ENCODE data around the gene STX10.

STX10 gene

DNA sequence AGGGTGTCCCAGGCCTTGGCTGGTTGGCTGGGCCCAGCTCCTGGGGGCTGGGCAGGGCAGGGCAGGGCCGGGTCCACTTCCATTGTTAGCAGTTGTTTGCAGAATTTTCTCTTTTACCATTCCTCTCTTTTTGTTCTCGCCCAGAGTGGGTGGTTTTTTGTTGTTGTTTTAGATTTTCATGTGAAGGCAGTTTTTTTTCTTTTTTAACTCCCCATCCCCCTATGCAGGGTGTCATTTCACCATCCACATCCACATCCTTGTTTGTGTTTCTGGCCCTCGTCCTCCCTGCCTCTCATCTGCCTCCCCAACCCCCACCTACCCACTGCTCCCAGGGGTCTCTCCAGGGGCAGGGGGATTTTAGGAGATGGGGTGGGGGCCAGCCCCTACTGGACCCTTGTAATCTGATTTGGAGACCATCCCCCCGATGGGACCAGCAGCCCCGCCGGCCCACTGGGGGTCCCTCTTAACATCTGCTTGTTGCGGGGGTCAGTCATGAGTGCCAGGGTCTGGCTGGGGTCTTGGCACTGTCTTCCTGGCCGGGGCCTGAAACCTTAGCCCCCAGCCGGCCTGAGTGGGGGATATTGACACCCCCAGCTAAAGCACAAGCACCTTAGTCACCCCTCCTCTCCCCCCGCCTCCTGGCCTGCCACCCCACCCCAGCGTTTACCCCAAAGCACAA, 10.4 kb downstream of the STX10 start:
- no peak for DNase-seq (ENCODE audit: low read depth)

GRCh38 chr19:13138916-13139198, 11.3 kb downstream of the STX10 start:
- DNase-seq (ENCODE audit: low read depth) = no peak

- no peak for DNase-seq (ENCODE audit: low read depth)
Observed at GRCh38 chr19:13138171-13138915, 11.8 kb downstream of the STX10 start.

GRCh38 chr19:13137290-13137794, 12.8 kb downstream of the STX10 start:
- DNase-seq (ENCODE audit: low read depth) = no peak

- no peak for DNase-seq (ENCODE audit: low read depth)
Observed at GRCh38 chr19:13135068-13136062, 14.8 kb downstream of the STX10 start.

DNA sequence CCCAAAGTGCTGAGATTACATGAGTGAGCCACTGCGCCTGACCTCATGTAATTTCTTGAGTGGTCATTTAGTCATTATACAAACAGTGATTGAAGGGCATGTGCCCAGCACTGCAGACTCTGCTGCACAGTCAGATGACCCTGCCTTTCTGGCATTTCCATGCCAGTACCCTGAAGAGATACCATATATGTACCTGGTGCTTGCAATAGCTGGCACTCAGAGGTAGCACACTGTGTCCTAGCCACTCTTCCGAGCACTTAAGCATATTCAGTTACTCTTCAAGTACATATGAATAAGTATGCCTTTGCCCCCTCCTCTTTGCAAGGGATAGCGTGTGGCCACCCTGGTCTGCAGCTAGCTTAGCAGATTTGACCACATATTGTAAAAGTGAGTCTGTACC, 15.5 kb downstream of the STX10 start:
- DNase-seq (ENCODE audit: low read depth) = no peak

DNA sequence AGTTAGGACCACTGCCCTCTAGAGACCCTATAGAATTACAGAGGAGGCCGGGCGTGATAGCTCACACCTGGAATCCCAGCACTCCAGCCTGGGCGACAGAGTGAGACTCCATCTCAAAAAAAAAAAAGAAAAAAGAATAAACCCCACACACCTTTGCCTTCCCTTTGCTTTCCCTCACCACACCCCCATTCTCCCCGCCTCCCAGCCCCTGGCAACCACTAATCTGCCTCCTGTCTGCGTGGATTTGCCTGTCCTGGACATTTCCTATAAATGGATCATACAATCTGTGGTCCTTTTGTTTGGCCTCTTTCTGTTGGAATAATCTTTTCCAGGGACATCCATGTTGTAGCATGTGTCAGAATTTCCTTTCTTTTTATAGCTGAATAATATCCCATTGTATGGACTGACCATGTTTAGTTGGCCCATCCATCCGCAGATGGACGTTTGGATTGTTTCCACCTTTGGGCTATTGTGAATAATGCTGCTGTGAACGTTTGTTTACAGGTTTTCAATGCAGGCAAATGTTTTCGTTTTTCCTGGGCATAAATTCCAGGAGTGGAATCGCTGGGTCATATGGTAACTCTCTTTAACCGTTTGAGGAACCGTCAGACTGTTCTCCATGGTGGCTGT, 16.8 kb downstream of the STX10 start:
- no peak for DNase-seq (ENCODE audit: low read depth)

DNA sequence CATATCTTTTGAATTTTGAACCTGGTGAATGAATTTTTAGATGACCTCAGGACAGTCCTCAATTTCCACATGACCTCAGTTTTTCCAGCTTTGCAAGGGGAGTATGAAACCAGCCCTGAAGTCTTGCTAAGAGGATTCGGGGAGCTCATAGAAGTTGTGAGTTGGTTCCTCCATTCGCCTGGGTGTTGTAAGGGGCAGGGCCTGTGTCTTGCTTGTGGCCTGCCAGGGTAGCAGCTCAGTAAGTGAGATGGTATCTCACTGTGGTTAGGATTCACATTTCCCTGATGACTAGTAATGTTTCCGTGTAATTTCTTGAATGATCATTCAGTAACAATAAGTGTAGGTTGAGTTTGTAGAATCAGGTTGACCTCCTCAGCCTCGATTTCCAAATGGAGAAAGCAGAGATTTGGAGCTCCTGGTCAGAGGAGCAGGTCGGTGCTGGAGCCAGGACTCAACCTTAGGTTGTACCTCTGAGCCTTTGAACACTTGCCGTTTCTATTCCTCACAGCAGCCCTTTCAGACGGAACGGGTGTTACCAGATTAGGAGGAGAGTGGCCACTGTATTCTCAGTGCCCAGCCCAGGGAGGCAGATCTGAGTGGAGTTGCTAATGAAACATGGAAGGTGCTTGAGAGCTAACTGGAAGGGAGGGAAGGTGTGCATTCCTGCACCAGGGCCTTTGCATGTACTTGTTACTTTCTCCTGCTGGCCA, 17.5 kb downstream of the STX10 start:
- peak; percentile 40 for DNase-seq (ENCODE audit: low read depth)

DNA sequence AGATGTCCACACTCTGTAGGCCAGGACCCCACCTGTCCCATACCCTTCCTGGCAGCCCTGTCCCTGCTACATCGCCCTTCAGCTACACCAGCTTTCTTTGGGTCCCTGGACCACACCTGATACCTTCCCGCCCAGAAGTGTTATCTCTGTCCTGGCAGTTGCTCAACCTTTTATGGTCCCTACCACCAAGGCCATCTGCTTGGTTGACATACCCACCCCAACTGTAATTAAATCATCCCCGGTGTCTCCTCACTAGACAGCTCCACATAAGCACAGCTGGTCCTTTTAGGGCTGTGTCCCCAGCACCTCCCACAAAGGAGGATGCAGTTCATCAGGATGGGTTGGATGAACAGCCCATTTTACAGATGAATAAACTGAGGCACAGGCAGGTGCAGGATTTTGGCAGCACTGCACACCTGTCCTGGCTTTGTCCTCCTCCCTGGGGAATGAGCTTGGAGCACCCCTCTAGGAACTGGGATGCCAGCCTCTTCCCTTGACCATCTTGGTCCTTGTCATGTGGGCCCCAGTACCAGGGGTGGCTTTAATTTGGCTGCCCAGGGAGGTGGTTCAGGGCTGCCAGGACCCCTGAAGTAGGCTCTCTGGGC, 19.2 kb downstream of the STX10 start:
- DNase-seq (ENCODE audit: low read depth) = no peak

DNA sequence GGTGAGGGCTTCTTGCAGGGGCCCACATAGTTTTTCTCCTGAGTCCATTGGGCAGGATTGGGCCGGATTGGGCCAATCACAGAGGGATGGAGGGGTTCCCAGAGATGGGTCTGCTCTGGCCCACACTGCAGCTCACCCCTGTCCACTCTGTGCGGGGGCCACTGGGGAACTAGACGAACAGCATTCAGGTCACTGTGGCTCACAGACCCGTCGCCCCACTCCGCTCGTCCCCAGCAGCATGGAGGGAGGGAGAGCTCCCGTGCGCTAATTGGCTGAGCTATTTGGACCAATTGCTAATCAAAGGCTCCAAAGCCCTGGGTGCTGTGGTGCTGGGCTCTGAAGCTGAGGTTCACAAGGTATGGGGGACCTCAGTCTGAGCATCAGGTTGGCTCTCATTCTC, 20.8 kb downstream of the STX10 start:
- no peak for DNase-seq (ENCODE audit: low read depth)

- no peak for DNase-seq (ENCODE audit: low read depth)
Observed at GRCh38 chr19:13128583-13128982, 21.6 kb downstream of the STX10 start.

- no peak for DNase-seq (ENCODE audit: low read depth)
Observed at GRCh38 chr19:13127811-13128575, 22.2 kb downstream of the STX10 start.

GRCh38 chr19:13127051-13127450, 23.1 kb downstream of the STX10 start:
- no peak for DNase-seq (ENCODE audit: low read depth)

GRCh38 chr19:13122980-13123957, 26.9 kb downstream of the STX10 start:
- no peak for DNase-seq (ENCODE audit: low read depth)

GRCh38 chr19:13122275-13122878, 27.8 kb downstream of the STX10 start:
- no peak for DNase-seq (ENCODE audit: low read depth)

DNA sequence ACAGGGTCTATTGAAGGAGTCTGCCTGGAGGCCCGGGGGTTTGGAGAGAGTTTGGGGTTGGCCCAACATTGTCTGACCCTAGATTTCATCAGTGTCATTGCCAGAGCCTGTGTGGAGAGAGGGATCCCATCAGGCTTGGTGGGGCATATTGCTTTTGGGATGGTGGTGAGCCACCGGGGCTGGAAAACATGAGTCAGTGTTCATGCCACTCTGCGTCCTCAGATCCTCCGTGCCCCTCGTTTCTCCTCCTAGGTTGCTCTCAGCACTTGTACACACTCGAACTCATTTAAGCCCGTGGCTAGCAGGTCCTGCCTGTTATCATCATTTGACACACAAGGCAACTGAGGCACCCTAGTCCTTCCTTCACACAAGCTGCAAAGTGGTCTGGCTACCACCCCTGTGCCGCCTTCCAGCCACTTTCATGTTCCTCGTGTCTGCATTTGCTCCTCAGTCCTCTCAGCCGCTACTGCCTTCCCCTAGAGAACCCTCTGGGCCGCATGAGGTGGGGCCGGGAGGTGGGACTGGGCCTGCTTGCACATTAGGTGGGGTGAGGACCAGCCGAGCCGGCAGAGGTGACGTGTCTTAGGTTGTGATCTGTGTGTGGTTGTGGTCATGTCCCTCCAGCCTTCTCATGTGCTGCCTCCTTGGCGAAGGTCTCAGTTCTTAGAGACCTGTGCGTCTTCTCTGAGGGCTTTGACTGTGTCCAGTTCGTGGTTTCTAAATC, 28.5 kb downstream of the STX10 start:
- DNase-seq (ENCODE audit: low read depth) = no peak

DNA sequence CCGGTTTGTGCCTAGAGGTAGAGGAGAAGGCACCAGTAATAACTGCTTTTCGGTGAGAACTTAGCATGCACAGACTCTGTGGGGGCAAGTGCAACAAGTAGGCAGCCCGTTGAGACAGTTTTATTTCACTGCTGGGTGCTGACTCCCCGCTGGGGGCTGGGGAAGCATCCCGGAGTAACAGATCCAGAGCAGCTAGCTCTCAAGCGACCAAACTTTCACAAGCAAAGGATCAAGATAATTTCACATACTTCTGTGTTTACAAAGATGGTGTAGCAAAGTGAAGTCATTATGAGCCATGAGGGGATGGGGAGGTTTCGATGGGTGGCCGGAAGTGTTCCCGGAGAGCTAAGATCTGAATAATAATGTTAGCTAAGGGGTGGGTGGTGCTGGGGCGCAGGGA, 29.4 kb downstream of the STX10 start:
- no peak for DNase-seq (ENCODE audit: low read depth)

GRCh38 chr19:13120031-13120430, 30.1 kb downstream of the STX10 start:
- no peak for DNase-seq (ENCODE audit: low read depth)
